ENCODE measurements around the gene BYSL. TPM values are rescaled to one million over a fixed set of nuclear protein-coding genes. Genes with fewer than 3 reads are reported as not detected.

The BYSL gene
- total and polyA plus RNA-seq, 10 of the 15 experiments (the other 5 are each of a cell fraction or from before 2014, with no cell fraction given): 12.6 to 51.1 (median 33.0) TPM

GRCh38 chr6:41970436-41970846 lies 49.1 kb downstream of the BYSL start:
- in situ Hi-C loops (cut with MboI): no loop called here
- no peak overlapping the region for H3K9ac ChIP-seq (ENCODE audit: control insufficient read depth, insufficient read depth, low read length)

More at GRCh38 chr6:41970436-41970846, 49.1 kb downstream of the BYSL start:
- no peaks in the 10 kb centered on the region for H3K36me3 ChIP-seq (ENCODE audit: control insufficient read depth in 2 of 2, insufficient read depth in 2 of 2, low read length in 1 of 2)
- no peak overlapping the region for H3K27ac ChIP-seq (ENCODE audit: control insufficient read depth, insufficient read depth)
- 42% methylated on average over 4 of the region's 4 CpGs for WGBS (ENCODE audit: insufficient coverage, insufficient replicate concordance, low lambda C conversion rate, missing lambda C conversion rate)
- intact Hi-C loops (cut with micrococcal nuclease; ENCODE audit: unreplicated experiment): no loop called here
- no peaks in the 10 kb centered on the region for H4K20me1 ChIP-seq (ENCODE audit: control insufficient read depth, insufficient read depth)
- ChIA-PET SMC1A (ENCODE audit: uncharacterized antibody, unreplicated experiment) (no interaction called here), RAD21 (ENCODE audit: unreplicated experiment) (no interaction called here), CTCF (no interaction called here), POLR2A (no interaction called here)
- no peak for DNase-seq (ENCODE audit: low read depth, low spot score)
- FAIRE-seq: no peak
- H3K4me1 ChIP-seq (ENCODE audit: control insufficient read depth, insufficient read depth, low read length): no peaks in the 10 kb centered on the region
- no peaks in the 10 kb centered on the region for H3K27me3 ChIP-seq (replicated peaks in 1 of 2; ENCODE audit: control insufficient read depth in 2 of 2, insufficient read depth in 2 of 2, low read length in 1 of 2)
- ATAC-seq: no peak
- TF ChIP-seq SREBF2 (IDR thresholded peaks at IDR 0.05; ENCODE audit: low read length): no peak
- TF ChIP-seq FOS (IDR thresholded peaks at IDR 0.05; ENCODE audit: borderline replicate concordance, extremely low read depth, insufficient read length): no peak
- no peak for TF ChIP-seq LARP7 (IDR thresholded peaks at IDR 0.05)
- TF ChIP-seq FOXM1 (IDR thresholded peaks at IDR 0.05; ENCODE audit: low read depth, low read length): no peak
- no peak for TF ChIP-seq CTCF (IDR thresholded peaks at IDR 0.05 in 2 of 3, conservative IDR thresholded peaks at IDR 0.05 in 1 of 3; ENCODE audit: control insufficient read depth in 2 of 3, extremely low read depth in 1 of 3, insufficient read depth in 1 of 3, low read depth in 3 of 3, low read length in 3 of 3)
- TF ChIP-seq WRNIP1 (IDR thresholded peaks at IDR 0.05; ENCODE audit: borderline replicate concordance, low read depth, low read length): no peak
- no peak for TF ChIP-seq ZBTB33 (IDR thresholded peaks at IDR 0.05)
- no peak overlapping the region for H3K4me3 ChIP-seq
- no peaks in the 10 kb centered on the region for H3K79me2 ChIP-seq (ENCODE audit: control insufficient read depth, insufficient read depth, low read length)
- no peak overlapping the region for H2AFZ ChIP-seq (ENCODE audit: control insufficient read depth, low read depth, low read length)
- H3K4me2 ChIP-seq (ENCODE audit: control insufficient read depth, insufficient read depth): no peak overlapping the region
- no TSS peak for BruUV-seq (replicated peaks)
- H3K9me3 ChIP-seq (replicated peaks; ENCODE audit: control insufficient read depth, insufficient read depth, low read length): no peaks in the 10 kb centered on the region

Measured in GM12878 (cell line).